Fibroblast of skin of scalp (primary cell): ENCODE measurements around the gene CFAP65.

Experiments
- DNase-seq: peaks from one replicate; pipeline ENCODE4 v3.0.0-alpha.2; 2013

Gene CFAP65

DNA sequence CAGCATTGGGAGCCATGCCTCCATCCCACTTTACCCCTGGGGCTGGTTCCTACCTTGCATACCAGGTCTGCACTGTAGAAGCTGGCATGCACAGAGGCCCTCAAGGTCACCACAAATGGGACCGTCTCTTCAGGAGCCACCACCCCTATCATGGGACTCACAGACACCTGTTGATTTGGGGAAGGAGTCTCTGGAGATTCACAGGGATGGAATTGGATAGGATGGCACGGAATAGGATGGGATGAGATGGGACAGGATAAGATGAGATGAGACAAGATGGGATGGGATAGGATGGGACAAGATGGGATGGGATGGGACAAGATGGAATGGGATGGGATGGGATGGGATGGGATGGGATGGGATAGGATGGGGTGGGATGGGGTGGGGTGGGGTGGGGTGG, 32.0 kb downstream of the CFAP65 start:
- DNase-seq, result no peak

DNA sequence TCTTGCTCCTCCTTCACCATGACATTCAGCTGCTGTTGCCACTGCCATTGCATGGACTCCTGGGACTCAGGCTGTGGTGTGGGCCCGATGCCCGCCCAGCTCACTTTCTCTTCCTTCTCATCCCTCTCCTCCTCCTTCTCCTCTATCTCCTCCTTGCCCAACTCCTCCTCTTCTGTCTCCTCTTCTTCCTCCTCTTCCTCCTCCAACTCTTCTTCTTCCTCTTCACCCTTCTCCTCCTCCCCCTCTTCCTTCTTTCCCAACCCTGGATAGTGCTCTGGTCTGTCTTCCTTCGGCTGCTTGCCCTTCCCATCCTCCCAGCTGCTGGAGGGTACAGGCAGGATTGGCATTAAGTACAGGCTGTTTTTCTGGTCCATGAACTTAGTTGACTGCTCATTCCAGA, 37.3 kb downstream of the CFAP65 start:
- no peak for DNase-seq

DNA sequence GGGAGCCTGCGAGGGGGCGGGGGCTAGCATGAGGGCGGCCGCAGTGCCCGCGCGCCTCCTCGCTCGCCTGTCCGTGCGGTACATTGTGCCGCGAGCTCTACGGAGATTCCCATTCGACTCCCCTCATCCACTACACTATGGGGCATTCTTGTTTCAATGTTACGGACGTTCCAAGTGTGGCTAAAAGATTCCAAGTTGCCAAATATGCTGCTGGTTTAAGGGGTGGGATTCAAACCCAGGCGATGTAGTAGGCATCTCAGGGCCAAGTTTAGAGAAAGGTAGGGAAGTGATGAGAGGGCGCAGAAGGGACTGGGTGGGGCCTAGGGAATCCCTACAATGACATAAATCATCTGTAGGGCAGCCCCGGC, 38.1 kb downstream of the CFAP65 start:
- no peak for DNase-seq

DNA sequence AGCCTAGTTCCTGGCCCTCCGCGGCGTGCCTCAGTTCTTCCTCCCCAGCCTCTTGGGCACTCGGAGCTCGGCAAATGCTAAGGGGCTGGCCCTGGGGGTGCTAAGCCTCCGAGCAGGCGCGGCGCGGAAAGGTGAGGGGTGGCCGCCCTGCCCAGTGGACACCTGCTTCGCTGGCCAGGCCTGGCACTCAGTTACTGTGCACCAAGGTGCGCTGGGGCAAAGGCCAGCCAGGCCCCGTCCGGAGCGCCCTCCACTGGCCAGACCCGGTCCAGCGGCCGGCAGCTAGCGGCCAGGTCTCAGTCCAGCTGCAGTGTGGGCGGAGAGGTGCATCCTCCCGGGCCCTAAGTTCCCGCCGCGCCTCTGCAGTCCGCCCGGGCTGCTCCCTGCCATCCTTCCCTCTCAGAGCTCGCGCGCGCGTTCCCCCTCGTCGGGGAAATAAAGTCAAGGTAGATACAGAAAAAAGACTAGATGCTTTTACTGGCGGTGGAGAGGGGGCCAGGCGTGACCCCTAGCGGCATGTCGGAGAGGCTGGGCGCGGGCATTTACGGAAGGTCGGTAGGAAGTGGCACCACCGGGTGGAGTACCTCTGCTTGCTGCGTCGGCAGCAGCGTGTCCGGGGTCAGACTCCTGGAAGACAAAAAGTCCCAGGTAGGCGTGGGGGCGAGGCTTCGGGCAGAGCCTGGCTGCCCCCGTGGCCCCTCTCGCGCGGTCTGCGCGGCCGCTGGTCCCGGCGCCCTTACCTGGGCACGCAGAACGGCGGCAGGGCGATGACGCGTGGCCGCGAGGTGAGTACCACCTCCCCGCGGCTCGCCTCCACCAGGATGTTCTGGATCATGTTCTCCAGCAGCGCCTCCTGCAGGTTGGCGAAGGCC, 38.7 kb downstream of the CFAP65 start:
- DNase-seq, result no peak

DNA sequence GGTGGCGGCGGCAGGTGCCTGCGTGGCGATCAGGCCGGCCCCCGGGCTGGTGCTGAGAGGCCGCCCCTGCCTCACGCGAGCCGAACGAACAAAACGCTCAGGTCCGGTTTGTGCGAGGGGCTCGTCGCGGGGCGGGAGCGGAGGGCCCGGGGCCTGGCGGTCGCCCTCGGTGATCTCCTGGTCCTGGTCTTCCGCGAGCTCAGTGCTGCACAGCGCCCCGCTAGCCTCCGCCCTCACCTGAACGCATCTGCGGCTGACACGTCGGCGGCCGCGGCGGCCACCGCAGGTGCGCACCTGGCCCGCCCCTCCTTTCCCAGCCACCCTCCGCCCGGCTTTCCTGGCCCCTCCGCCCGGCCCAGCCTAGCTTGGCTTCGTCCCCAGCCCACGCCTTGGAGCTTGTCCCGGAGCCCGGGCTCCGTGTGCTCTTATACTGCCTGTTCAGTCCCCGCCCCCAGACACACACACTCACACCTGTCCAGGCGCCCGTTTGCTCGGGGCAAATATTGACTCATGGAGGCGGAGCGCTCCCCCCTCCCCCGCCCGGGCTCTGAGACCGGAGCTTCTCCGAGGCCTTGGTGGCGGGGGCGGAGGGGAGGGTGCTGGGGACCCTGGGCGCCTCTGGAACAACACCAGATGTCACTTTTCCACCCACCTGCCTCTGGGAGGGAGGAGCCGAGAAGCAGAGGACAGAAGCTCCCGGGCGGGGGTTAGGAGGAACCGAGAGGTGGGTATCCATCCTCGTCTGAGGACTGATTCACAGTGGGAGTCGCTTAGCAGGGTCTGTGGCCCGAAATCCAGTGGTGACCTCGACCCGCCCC, 39.5 kb downstream of the CFAP65 start:
- no peak for DNase-seq

DNA sequence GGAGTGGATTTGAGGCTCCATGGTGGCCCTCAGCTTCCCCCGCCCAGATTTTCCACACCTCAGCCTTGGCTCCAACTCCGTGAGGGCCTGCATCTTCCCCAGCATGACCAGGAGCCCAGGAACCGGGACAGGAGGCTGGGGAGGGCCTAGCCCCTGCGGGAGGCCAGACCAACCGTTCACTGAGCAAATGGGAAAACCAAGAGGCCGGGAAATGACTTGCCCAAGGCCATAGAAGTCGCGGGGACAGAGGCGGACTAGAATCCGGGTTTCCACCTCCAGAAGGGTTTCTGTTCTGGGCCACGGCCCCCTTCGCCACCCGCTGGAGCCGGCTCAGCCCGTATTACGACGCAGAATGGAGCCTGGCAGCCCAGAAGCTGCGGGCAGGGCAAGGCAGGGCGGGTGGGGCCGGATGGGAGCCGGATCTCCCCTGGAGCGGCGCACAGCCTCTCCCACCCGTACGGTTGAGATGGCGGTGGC, 40.2 kb downstream of the CFAP65 start:
- DNase-seq, result no peak

DNA sequence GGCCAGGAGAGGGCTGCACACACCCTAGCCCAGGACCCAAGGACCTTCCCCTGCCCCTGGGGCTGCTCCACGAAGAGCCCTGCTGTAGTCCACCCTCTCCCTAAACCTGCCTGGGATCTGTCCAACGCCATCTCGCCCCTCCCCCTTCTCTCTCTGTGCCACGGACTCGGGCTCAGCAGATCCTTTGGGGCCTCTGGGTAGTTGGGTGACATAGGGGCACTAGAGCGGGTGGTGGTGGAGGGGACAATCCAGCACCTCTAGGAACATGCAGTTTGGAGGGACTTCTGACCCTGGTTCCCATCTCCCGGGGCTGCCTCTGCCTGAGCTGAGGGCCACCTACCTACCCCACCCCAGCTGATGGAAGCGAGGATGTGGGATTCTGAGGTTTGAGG, 40.8 kb downstream of the CFAP65 start:
- no peak for DNase-seq

DNA sequence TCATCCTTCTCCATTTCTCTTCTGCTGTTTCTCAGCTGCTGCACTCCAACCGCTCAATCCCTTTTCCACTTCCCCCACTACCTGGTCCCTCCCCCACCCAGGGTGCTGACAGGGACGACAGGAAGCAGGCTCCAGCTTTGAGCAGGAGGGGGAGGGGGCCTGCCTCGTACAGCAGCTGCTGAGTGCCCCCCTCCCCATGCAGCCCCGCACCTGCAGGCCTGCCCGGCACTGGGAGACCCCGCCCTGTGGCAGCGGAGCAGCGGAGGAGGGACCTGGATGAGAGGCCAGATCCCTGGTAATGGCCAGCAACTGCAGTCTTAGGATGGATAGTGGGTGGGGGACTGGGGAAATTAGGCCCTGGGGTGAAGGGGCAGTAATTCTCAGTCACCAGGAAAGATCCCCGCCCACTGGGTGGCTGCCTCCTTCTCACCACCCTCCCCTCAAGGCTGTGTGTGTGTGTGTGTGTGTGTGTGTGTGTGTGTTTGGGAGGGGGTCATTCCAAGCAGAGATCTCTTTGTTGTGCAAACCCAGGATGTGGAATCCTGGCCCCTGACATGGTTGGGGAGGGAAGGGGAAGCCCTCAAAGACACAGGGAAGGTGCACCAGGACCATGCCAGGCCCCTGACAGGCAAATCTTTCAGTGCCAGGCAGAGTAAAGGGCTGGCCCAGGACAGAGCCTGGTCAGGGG, 41.3 kb downstream of the CFAP65 start:
- no peak for DNase-seq

DNA sequence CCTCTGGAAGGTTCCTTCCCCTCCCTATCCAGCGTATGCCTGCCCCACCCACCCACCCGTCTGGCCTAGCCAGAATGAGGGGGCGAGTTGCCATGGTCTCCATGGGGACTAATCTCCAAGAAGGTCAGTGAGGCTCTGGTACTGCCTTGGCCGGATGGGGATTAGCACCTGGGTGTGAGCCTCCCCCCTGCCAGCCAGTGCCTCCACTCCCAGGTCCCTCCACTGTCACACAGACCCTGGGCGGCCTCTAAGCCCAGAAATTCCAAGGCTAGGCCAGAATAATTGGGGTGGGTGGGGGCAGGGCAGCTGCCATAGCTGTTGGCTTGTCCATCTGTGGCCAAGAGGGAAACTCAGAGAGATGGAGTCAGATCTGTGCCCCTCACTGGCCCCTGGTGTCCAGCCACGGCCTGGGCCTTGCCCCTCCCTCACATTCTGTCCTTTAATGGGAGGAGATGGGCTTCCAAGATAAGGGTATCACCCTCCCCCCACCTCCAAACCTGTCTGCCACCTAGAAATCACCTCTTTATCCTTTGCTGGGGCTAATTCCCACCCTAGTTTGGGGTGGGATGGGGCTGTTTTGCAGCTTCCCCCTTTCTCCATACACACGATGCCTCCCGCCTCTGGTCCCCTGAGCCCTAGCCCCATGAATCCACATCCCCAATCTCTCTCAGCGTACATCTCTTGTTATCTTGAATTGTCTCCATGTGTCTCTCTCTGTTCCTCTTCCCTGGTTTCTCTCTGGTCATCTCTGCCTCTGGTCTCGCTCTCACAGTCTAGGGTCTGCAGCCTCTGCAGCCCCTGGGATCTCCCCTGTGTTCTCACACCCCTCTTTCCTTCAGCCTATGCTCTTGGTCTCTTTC, 42.1 kb downstream of the CFAP65 start:
- DNase-seq, result no peak

DNA sequence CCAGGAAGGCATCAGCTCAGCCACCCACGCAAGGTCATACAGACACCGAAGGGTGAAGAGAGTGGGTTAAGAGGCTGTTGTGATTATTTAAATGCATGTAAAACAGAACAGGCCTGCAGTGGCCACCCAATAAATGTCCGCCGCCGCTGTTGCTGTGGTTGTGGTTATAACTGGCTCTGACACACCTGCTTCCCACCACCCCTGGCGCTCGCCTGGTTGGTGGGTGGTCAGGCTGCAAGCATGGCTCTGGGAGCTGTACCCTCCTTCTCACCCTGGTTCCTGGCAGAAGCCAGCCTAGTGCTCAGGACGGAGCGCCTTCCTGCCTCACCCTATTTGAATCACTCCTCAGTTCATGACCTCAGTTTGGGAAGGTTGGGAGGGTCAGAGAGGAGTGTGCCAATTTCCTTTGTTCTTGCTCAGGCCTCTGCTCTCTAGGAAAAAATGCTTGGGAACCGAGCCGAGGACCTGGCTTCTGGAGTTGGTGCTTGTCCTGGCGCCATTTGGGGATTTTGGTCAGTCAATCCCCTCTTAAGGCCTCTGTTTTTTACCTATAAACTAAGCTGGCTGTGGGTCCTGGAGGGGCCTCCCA, 42.8 kb downstream of the CFAP65 start:
- no peak for DNase-seq

DNA sequence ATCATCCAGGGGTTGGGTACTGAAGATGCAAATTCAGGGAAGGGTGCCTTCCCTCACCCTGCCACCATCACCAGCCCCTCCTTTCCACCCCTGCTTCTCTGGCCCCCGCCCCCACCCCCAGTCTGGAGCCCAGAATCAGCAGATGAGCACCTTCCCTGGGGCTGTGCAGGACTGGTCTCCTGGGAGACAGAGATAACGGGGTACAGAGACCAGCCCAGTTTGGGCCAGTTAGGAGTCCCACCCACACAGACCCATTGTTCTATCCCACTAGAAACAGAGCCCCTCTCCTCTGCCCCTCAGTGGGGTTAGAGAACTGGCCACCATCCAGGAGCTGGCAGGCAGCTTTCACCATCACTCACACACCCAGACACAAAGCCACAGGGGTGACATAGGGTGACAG, 43.6 kb downstream of the CFAP65 start:
- DNase-seq, result no peak

DNA sequence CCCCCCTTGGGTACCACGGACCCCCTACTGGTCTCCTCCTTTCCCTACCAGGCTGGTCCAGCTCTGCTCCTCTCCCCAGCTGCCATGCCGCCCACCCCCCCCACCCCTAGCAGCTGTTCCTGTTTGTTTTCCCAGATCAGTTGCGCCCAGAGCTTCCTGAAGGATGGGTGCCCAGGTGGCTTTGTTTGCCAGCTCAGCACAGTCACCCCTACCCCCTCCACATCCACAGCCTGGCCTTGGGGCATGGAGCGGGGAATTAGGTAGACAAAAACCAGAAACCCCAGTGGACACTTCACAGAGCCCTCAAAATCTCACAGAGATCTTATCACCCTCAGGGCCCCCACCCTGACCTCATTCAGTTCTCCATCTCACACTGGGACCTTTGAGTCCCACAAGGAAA, 44.4 kb downstream of the CFAP65 start:
- no peak for DNase-seq

DNA sequence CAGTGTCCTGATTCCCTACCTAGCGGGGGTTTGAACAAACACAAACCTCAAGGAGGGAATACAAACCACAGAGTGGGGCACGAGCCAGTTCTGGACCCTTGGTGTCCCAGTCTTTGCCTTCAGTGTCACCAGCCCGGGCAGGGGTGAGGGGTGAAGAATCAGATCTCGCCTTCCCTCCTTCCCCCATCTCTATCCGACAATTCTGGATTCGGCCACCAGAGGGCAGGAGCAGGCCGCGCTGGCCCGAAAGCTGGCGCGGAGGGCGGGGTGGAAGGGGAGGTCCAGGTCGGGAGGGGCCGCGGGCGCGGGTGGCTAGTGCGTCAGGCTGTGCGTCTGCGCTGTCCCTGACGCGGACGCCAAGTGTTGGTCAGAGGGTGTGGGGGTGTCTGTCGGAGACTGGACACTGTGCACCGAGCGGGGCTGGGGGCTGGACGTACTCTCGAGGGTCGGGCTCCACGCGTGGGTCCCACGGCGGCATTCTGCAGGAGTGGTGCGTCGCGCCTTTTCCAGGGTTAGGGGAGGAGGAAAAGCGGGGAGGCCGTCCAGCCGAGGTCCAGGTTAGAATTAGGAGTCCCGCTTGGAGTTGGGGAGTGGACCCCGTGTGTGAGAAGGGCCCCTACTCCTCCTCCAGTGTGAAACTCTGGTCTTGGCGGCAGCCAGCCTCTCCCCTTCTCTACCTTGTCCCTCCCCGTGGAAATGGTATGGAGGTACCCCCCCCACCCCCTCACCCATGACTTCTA, 45.2 kb downstream of the CFAP65 start:
- peak; percentile 71 for DNase-seq

DNA sequence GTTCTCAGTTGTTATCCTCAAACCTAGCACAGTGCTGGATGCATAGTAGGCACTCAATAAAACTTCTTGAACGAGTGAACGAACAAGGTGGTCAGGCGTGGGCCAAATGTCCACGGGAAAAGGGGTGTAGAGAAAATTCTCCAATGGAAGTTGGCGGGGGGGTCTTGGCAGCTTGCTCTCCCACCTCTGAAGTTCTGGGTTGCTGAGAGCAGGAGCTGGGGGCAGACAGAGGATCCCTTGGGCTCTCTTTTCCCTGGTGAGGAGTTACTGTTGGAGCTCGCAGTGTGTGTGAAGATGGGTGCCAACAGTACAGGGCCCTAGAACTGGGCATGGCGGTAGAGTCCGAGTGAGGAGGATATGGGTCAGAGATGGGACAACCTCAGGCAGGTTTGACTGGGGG, 45.8 kb downstream of the CFAP65 start:
- no peak for DNase-seq

DNA sequence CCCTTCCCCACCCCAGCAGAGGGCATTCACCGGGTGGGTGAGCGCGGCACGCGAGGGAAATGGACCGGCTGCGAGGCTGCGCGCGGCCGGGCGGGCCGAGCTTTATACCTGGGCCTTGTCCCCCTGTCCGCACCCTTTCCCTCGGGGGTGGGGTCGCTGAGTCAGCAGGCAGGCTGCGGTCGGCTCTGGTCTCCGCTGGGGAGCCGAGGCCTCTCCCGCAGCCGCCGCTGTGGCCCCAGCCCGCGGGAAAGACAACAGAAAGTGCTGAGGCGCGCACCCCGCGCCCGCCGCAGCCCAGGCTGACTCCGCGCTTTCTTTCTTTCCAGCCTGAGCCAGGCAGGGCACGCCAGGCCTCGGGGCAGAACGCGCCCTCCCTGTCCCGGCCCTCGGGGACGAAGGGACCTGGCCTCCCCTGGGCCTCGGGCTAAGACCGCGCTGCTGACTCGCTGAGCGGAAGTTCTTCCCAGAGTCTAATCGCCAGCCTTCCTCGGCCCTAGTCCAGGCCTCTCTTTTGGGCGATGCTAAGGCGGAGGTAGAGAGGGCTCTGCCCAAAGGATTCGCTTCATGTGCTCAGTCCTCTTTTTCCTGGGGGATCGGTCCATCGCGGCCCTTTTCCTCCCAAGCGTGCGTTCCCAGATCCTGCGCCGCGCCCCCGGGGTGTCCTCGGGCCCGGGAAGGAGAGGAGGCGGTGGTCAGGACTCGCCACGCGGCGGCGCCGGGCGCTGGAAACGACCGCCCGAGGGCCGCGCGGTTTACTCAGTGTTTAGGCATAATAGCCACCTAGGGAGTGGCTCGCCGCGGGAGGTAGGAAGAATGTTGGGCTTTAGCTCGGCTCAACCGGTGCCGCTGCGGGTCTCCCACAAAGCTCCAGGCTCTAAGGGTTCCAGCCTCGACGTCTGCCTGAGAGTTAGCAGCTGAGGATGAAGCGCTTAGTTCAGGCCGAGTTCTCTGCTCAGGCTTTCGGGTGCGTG, 47.7 kb downstream of the CFAP65 start, which contains the start of gene CRYBA2:
Gene CRYBA2 (minus strand): TSS at position 78 of the 971 bp plus-strand sequence. CDS start 246 bp downstream, outside the sequence.
- no peak for DNase-seq

DNA sequence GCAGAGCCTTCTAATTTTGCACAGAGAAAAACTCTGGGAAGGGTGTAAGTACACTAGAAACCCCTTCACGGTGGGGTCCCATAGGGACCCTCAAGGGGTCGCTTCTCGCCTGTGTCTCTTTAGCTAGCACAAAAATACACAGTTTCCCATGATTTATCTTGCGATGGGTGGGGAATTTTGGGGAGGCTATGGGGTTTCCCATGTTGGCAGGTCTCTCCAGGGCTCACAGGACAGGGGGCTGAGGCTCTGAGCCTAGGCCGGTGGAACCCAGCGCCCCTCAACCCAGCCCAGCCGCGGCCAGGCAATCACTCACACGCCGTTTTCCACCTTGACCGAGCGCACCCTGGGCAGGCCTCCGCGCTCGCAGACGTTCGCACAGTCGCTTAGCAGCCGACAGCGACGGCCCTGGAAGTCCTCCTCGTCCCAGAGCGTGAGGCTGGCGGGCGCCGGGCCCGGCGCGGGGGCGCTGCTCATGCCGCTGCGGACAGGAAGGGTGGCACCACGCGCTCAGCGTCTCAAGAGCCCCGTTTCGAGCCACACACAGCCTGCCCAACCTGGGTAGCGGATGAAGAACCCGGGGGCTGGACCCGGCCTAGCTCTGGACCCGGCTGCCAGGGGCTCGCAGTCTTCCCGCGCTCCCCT, 48.5 kb downstream of the CFAP65 start:
- no peak for DNase-seq

DNA sequence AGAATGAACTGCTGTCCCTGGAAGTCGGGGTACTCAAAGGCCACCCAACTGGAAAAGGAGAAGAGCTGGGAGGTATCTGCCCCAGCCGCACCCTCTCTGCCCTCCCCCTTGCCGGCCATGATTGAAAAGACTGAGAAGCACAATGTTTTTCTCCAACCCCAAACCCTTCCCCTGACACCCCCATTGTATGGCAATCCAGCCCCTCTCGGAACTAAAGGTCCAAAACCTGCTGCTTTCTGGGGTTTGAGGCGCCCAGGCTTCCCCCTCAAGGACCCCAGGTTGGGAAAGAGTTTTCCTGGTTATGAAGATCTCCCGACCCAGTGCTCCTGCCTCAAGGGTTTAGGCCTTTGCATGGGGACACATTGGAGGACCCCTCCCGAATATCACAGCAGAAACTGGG, 49.1 kb downstream of the CFAP65 start:
- DNase-seq, result no peak

DNA sequence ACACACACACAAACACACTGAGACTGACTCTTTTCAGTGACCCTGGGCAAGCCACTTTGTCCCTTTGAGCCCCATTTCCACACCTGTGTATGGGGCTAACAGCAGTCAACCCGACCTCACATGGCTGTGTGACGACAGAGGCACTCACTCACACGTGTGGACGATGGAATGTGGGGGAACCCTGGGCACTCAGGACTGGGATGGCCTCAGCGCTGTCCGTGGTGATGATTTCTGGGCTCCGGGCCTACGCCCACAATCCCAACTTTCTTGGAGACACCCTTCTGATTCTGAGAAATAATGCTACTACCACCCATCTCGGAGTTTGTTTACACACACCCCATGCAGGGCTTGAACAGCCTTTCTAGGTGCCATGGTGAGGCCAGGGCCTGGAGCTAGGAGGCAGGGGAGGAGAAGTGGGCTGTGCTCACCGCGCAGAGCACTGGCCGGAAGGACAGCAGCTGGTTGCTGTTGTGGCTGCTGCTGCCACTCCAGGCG, 49.6 kb downstream of the CFAP65 start:
- DNase-seq, result peak; percentile 32

DNA sequence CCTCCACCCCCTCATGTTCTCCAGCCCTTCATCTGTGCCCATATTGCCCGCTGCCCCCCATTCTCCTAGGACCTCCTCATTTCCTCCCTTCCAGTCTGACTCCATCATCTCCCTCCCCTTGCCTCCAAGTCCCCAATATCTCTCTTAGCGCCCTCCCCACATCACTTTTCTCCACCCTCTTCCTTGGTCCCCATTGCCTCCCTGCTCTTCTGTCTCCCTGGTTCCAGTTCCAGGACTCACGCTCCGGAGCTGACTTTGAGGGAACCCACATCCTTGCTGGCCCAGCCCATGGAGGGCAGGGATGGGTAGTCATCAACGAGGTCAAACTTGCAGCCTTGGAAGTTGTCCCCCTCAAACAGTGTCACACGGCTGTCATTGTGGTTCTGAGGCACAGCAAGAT, 50.7 kb downstream of the CFAP65 start:
- DNase-seq, result no peak
